Rectal smooth muscle tissue (tissue), 1 donor: Measurements from ENCODE around the gene SMAD4.
"Not testable (repeated sequence)": the region's sequence is repeated elsewhere in the genome, so short reads cannot be mapped to it uniquely, and the experiment has no call there.

Experiments
- H3K27ac ChIP-seq: one replicate; pipeline ENCODE4 v1.7.0; 2013; ENCODE audit warnings: low read depth, low read length, inconsistent platforms
- H3K27me3 ChIP-seq: one replicate; pipeline ENCODE4 v1.7.0; 2013; ENCODE audit warnings: low read length; ENCODE audit not compliant: control insufficient read depth, insufficient read depth
- H3K36me3 ChIP-seq: one replicate; pipeline ENCODE4 v1.7.0; 2013; ENCODE audit warnings: low read length; ENCODE audit not compliant: control insufficient read depth, insufficient read depth
- H3K4me1 ChIP-seq: one replicate; pipeline ENCODE4 v1.7.0; 2013; ENCODE audit warnings: low read length; ENCODE audit not compliant: control insufficient read depth, insufficient read depth
- H3K4me3 ChIP-seq: one replicate; pipeline ENCODE4 v1.7.0; 2013; ENCODE audit warnings: low read length
- H3K9ac ChIP-seq: one replicate; pipeline ENCODE4 v1.7.0; 2013; ENCODE audit warnings: low read length

The SMAD4 gene

DNA sequence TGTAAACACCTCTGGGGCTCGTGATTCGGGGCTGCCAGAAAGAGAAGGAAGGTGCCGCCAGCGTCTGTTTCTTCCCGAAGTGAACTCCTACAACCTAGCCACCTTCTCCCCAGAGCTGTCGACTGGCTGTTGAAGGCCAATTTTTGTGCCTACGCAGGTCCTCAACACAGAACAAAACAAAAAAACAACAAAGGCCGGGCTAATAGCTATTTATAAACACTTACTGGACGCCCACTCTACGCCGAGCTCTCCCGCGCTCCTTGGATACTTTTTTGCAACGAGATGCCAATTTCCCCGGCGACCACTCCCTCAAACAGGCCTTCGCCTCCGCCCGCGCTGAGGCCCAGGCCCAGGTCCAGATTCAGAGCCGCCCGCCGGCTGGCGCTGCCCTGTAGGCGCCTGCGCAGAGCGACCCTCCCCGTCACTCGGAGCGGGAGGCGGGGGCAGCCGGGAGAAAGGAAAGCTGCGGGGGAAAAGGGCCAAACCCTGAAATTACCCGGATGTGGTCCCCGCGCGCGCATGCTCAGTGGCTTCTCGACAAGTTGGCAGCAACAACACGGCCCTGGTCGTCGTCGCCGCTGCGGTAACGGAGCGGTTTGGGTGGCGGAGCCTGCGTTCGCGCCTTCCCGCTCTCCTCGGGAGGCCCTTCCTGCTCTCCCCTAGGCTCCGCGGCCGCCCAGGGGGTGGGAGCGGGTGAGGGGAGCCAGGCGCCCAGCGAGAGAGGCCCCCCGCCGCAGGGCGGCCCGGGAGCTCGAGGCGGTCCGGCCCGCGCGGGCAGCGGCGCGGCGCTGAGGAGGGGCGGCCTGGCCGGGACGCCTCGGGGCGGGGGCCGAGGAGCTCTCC, at the start of gene SMAD4:
TSS of gene SMAD4 (plus strand) at position 520 of the 843 bp plus-strand sequence. CDS start 16,834 bp downstream, outside the sequence.
- H3K36me3 ChIP-seq = no peaks in the 10 kb centered on the region
- H3K27me3 ChIP-seq = no peaks in the 10 kb centered on the region
- peaks cover 21% of the 10 kb centered on the region for H3K4me1 ChIP-seq
- H3K27ac ChIP-seq = peak within 1 kb of the TSS; percentile 98
- H3K9ac ChIP-seq = peak within 1 kb of the TSS; percentile 94
- peak within 1 kb of the TSS; percentile 90 for H3K4me3 ChIP-seq

GRCh38 chr18:50981381-50981780, 48.6 kb upstream of the SMAD4 start:
- H3K4me3 ChIP-seq = no peak overlapping the region
- H3K27ac ChIP-seq = no peak overlapping the region
- H3K4me1 ChIP-seq = no peaks in the 10 kb centered on the region
- H3K9ac ChIP-seq = no peak overlapping the region
- H3K27me3 ChIP-seq = no peaks in the 10 kb centered on the region
- peaks cover 14% of the 10 kb centered on the region for H3K36me3 ChIP-seq

GRCh38 chr18:50982086-50982801, 47.8 kb upstream of the SMAD4 start:
- Histone ChIP-seq H3K27ac (no peak overlapping the region), H3K4me3 (no peak overlapping the region), H3K27me3 (no peaks in the 10 kb centered on the region), H3K4me1 (no peaks in the 10 kb centered on the region), H3K9ac (no peak overlapping the region), H3K36me3 (peaks cover 10% of the 10 kb centered on the region)

GRCh38 chr18:50982802-50983179, 47.2 kb upstream of the SMAD4 start:
- no peak overlapping the region for H3K9ac ChIP-seq
- no peaks in the 10 kb centered on the region for H3K4me1 ChIP-seq

GRCh38 chr18:50986360-50987087, 43.5 kb upstream of the SMAD4 start:
- Histone ChIP-seq H3K36me3 (peaks cover 4% of the 10 kb centered on the region), H3K4me1 (no peaks in the 10 kb centered on the region), H3K27ac (no peak overlapping the region), H3K9ac (no peak overlapping the region), H3K4me3 (no peak overlapping the region), H3K27me3 (no peaks in the 10 kb centered on the region)

More at GRCh38 chr18:50982802-50983179, 47.2 kb upstream of the SMAD4 start:
- no peak overlapping the region for H3K27ac ChIP-seq
- no peak overlapping the region for H3K4me3 ChIP-seq
- no peaks in the 10 kb centered on the region for H3K27me3 ChIP-seq
- H3K36me3 ChIP-seq = peaks cover 10% of the 10 kb centered on the region

GRCh38 chr18:50987261-50987660, 42.8 kb upstream of the SMAD4 start:
- no peak overlapping the region for H3K4me3 ChIP-seq
- no peaks in the 10 kb centered on the region for H3K27me3 ChIP-seq
- H3K9ac ChIP-seq = no peak overlapping the region
- H3K36me3 ChIP-seq = peaks cover 4% of the 10 kb centered on the region
- no peak overlapping the region for H3K27ac ChIP-seq
- no peaks in the 10 kb centered on the region for H3K4me1 ChIP-seq

GRCh38 chr18:50989711-50990110, 40.3 kb upstream of the SMAD4 start:
- Histone ChIP-seq H3K4me1 (no peaks in the 10 kb centered on the region), H3K4me3 (no peak overlapping the region), H3K36me3 (peaks cover 4% of the 10 kb centered on the region), H3K27me3 (no peaks in the 10 kb centered on the region), H3K9ac (no peak overlapping the region), H3K27ac (no peak overlapping the region)

- Histone ChIP-seq H3K36me3 (no peaks in the 10 kb centered on the region), H3K9ac (no peak overlapping the region), H3K27ac (no peak overlapping the region), H3K4me3 (no peak overlapping the region), H3K4me1 (no peaks in the 10 kb centered on the region), H3K27me3 (no peaks in the 10 kb centered on the region)
Measured at GRCh38 chr18:50992351-50992762, 37.7 kb upstream of the SMAD4 start.

DNA sequence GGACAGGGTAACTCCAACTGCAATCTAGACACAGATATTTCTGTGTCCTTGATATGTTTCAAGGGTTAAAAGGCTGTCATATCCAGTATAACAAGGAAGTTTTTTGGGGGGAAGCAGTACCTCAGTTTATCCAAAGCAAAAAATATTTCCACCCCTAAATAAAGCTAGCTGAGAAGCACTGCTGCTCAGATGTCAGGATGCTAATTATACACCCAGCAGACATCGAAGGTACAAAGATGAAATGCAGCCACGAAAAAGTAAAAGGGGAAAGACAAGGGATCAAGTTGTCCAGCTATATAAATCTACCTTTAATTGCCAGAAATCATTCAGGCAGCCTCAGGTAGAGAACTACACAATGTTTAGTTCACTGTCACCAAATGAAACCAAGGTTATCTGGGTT, 36.0 kb upstream of the SMAD4 start:
- Histone ChIP-seq H3K27ac (no peak overlapping the region), H3K9ac (no peak overlapping the region), H3K36me3 (no peaks in the 10 kb centered on the region), H3K4me1 (no peaks in the 10 kb centered on the region), H3K4me3 (no peak overlapping the region), H3K27me3 (no peaks in the 10 kb centered on the region)

DNA sequence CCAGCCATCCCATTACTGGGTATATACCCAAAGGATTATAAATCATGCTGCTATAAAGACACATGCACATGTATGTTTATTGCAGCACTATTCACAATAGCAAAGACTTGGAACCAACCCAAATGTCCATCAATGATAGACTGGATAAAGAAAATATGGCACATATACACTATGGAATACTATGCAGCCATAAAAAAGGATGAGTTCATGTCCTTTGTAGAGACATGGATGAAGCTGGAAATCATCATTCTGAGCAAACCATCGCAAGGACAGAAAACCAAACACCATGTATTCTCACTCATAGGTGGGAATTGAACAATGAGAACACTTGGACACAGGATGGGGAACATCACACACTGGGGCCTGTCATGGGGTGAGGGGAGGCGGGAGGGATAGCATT, 26.8 kb upstream of the SMAD4 start:
- not testable (repeated sequence) for H3K36me3 ChIP-seq, H3K27me3 ChIP-seq, H3K4me3 ChIP-seq, H3K27ac ChIP-seq, H3K9ac ChIP-seq, H3K4me1 ChIP-seq

GRCh38 chr18:51006061-51006818, 23.8 kb upstream of the SMAD4 start:
- Histone ChIP-seq H3K36me3 (no peaks in the 10 kb centered on the region), H3K4me1 (no peaks in the 10 kb centered on the region), H3K27me3 (no peaks in the 10 kb centered on the region), H3K4me3 (no peak overlapping the region), H3K9ac (no peak overlapping the region), H3K27ac (no peak overlapping the region)
